Stimulated activated naive CD8-positive, alpha-beta T cell treated with anti-CD3 and anti-CD28 coated beads, Interleukin-15, Interleukin-2, amounts not matched to agents 100 U/mL and 50 U/mL, for 24 hours (primary cell): Measurements from ENCODE around the gene NXN.
"Not testable (repeated sequence)": the region's sequence is repeated elsewhere in the genome, so short reads cannot be mapped to it uniquely, and the experiment has no call there.

Experiments used
- ATAC-seq: fragments of 150-1000 bp; cut with Tn5 transposase; one replicate; pipeline ENCODE4 v1.10.0; 2021
- DNase-seq: peaks from one replicate; pipeline ENCODE4 v3.0.0; 2021

Gene NXN

DNA sequence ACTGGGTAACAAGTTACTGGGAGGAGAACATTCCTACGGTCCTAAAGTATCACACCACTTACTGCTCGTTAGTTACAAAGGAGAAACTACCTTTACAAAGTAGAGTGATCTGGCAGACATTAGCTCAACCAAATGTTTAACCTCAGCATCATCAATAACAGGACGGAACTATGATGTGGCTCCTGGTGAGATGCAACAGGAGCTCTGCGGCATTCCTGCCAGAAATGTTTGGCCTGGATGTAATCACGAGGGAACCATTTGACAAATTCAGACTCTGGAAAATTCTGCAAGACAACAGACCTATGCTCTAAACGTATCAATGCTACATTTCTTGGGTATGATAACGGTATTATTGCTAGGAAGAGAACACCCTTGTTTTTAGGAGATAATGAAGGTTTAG lies 117.0 kb downstream of the NXN start:
- DNase-seq: no peak

DNA sequence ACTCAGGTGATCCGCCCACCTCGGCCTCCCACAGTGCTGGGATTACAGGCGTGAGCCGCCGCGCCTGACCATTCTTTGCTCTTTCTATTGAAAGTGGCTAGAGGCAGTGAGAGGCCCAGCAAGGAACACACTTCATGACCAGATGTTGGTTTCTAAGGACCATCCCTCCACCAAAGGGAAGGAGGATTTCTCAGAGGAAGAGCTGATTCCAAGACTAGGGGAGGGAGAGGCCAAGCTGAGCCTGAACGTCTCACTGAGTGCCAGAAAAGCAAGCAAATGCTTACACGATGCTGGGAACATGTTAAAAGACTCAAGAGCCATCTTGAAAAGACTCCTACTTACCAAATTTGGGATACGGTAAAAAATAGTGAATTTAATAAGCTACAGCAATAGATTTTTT lies 118.2 kb downstream of the NXN start:
- ATAC-seq (no peak), DNase-seq (no peak)

More for the DNA sequence above, 117.0 kb downstream of the NXN start:
- no peak for ATAC-seq

DNA sequence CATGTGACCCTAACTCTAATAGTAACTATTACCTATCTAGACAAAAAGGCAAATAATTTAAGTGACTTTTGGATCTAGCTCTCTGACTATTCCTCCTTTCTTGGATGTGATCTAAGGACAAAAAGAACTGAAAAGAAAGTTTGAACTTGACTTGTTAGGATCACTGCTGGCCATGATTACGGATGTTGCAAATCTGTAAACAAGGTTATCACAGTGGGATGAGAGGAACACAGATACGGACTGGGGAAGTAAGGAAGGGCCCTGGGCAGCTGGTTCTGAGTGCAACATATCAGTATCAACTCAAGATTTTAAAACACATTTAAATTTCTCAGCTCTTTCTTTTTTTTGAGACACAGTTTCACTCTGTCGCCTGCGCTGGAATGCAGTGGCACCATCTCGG lies 118.8 kb downstream of the NXN start:
- ATAC-seq: no peak
- DNase-seq: no peak

DNA sequence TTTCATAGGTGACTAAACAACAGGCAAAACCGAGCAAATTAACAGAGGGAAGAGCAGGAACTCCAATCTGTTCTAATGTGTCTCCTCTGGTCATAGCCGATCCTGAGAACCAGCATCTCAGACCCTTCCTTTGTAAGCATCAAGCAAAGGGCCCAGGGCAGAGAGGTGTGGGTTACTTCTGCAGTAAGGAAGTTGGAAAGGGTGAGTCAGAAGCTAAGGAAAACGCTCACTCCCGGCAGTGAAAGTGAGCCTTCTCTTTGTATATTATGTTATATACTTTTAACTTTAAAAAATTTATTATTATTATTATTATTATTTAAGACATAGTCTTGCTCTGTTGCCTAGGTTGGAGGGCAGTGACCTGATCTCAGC lies 119.8 kb downstream of the NXN start:
- no peak for DNase-seq
- no peak for ATAC-seq

DNA sequence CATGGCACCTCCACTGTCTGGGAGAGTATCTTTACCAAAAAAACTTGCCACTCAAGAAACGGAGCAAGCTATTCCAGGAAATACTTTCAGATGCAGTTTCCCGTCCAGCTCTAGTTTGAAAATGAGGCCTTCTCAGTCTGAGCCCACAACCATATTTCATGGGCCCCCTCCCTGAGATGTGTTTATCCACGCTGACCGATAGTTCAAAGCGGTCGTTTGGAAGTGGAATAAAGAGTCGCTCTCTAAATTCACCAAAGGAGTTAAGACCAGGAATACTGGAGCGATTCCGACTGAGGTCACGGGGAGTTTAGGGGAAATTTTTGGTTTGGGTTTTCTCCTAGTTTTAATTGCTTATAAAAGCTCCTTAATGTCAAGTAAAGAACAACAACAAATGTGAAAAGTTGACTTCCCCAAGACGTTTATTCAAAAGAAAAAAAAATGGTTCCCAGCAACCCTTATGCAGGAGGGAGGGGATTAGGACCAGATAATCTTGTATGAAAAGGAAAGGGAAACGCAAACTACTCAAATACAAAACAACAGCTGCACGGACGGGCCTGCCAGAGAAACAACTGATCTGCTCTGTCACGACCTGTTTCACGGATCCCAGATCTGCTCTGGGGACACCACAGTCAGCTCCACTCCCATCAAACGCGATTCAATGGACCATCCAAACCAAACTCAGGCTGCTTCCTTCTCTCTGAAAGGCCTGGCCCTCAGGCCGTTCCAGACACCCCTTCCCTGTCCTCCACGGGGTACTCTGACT lies 120.3 kb downstream of the NXN start:
- DNase-seq (no peak), ATAC-seq (no peak)

DNA sequence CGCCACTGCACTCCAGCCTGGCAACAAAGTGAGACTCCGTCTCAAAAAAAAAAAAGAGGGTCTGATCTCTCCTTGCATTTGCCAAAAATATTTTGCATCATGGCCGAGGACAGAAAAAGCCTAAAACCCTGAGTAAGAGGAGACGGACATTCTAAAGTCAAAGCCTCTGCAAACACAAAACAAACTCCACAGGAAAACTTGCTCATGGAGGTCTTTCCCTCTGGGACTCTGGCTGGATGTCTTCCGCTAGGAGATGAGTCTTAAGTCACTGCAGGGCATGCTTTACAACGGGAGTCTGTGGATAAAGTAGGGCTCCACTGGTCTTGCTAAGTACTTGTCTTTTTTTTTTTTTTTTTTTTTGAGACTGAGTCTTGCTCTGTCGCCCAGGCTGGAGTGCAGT lies 123.4 kb downstream of the NXN start:
- DNase-seq (no peak), ATAC-seq (no peak)

DNA sequence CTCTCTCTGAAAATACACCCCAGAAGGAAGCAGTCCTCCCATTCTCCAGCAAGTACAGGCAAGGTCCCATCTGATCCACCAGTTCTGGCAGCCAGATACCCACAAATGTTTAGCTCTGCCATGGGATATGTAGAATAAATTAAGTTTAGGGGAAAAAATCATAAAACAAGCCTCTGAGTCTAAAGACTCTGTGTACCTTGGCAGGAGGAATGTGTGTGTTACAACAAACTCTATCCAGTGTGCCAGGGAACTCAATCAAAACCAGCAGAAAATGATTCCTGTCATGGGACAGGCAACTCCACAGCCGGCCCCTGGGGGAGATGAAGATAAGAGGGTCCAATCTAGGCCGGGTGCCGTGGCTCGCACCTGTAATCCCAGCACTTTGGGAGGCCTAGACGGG lies 124.0 kb downstream of the NXN start:
- DNase-seq (no peak), ATAC-seq (no peak)

DNA sequence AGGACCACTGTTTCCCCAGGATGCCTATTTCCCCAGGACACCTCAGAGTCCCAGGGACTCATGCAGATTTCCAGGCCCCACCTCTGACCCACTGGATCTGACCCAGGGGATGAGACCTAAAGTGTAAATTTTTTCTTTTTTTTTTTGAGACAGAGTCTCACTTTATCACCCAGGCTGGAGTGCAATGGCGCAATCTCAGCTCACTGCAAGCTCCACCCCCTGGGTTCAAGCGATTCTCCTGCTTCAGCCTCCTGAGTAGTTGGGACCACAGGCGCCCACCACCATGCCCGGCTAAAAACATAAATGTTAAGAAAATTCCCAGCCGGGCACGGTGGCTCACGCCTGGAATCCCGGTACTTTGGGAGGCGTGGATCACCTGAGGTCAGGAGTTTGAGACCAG lies 126.7 kb downstream of the NXN start:
- not testable (repeated sequence) for ATAC-seq, DNase-seq

DNA sequence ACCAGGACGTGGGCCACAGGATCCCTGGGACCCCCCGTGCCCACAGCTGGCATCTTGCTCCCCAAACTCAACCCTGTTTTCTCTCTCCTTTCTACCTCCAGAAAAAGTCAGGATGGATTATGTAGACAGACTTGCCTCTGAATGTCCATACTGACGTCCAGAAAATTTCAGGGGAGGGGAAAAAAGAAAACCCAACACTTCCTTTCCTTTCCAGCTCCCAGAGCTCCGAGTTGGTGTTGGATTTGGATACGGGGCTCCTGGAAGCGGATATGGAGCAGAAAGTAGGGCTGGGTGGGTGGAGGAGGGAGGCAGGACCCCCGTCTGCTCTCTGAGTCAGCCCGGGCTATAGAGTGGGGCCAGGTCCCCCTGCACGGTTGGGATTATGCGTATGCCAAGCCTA lies 127.2 kb downstream of the NXN start:
- ATAC-seq (no peak), DNase-seq (no peak)

DNA sequence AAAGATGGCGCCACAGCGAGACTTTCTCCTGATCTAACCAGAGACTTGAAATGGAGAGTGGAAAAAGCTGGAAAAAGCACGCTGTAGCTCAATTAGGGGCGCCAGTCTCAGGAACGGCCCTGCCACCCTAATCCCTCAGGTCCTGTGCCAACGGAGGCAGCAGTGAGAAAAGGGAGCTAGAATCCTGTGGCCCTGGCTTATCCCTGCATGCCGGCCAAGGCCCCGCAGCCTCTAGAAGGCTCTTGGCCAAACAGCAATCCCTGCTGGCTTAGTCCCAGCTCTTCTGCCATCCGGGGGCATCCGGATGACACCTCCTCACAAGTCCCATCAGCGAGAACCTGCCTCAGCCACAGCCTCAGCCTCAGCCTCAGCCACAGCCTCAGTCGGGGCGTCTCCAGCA lies 127.7 kb downstream of the NXN start:
- ATAC-seq: no peak
- DNase-seq: no peak

DNA sequence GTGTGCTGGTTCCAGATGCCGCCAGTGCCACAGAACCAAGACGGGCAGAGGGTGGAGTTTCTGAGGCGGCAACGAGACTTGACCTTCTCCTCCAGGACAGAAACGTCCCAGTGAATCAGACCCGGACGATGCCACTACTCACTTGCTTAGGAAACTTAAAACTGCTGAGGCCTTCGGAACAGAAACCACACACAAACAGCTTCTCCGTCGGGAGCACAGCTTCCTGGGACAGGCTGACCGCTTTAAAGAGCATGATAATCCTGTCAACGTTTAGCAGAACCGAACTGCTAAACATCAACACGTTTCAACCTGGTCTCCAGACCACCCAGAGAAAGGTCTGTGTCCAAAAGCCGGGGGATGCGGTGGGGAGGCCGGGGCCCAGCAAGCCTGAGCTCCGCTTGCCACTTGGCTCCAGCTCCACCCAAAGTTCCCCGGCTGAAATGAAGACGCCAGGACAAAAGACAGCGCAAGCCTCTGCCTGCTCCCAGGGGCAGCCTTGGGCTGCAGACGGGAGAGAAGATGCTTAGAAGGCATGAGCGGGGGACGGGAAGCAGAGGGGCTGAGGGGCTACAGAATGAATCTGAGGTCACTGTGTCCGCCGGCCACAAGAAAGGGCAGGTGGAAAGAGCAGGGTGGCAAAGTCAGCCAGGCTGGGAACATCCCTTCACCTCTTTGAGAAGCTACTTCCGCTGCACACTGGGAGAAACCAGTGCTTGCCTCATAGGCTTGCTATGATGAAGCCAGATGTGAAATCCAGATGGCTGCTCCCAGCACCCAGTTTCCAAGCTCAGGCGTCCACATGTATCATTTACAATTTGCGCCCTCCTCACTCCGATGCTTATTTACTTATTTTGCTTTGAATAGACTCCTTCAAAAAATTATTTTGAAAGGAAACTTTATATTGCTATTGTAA lies 128.5 kb downstream of the NXN start:
- DNase-seq (no peak), ATAC-seq (no peak)

DNA sequence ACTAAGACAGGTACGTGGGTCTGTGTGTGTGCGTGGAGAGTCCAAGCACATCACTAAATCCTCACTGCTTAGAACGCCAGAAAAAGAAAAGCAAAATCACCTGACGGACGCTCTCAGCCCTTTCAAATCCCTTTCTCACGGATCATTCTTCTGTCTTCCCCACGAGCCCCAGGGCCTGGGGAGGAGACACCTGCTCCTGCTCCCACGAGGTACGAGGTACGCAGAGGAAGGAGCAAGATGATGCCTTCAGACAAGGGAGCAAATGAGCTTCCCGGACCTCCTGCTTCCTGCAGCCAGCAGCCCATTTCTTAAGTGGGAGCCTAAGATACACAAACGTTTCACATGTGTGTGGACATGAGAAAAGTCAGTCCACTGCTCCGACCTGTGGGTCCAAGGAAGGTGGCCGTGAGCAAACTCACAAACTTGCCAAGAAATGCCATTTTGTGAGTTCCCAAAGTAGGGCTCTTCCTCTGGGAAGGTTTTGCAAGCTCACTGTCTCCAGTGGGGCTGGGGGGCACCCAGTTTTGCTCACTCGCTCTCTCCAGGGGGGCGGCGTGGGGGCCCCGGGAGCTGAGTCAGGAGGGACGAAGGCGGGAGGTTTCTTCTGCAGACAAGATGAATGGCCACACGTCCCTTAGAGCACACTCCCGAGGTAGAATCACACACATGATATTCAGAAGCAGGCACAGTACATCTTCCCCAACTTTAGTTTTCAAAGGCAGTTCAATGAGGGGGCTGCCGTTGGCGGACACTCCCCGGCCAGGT lies 129.3 kb downstream of the NXN start:
- no peak for ATAC-seq
- no peak for DNase-seq

DNA sequence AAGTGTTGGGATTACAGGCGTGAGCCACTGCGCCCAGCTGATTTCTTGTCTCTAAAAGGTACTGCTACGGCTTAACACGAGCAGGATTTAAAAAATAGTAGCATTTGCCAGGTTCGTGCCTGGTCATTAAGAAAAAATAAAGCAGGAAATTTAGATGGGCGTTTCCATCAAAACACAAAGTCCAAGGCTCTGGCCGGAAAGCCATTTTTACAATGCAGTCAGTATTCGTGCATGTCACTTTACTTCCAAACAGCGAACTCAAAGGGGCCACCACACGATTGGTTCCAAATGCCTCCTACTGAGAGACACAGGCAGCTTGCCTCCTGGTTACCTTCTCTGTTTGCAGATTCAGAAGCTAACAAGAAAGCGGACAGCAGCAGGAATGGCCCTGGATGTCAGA lies 131.2 kb downstream of the NXN start:
- no peak for DNase-seq
- ATAC-seq: no peak

DNA sequence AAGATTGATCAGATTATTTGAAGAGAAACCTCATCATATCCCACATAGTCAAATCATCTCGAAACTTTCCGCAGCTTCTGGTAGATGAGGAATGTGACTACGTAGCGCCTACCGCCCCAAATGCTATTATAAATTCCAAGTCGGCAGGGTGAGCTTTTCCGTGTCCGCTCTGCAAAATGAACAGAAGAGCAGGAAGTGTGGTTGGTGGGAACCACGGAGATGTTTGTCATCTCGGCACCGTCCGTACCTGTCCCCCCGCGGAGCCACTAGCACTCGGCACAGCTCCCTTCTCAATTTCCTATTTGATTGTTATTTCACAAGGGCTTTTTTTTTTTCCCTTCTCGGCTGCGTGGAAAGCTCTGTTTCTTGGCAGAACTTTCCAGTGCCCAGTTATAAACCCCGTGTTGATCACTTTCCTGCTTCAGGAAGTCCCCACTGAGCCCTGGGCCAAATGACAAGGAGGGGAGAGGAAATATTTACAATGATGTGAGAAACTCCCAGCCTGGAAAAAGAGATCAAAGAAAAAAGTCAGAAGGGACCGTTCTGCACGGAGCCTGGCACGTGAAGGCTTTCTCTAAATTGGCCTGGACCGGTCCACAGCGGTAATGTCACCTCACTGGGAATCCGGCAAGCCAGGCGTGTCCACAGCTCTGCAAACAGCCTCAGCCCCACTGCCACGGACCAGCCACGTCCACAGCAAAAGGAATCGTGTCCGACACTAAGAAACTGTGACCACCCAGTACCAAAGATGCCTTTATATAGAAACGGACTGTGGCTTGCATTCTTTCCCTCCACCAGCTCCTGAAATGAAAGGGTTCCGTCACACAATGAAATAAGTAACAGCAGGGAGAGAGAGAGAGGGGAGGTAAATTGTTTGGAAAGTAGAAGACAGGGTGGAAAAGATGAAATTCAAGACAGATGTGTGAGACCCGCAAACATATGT lies 132.4 kb downstream of the NXN start:
- DNase-seq (no peak), ATAC-seq (no peak)

DNA sequence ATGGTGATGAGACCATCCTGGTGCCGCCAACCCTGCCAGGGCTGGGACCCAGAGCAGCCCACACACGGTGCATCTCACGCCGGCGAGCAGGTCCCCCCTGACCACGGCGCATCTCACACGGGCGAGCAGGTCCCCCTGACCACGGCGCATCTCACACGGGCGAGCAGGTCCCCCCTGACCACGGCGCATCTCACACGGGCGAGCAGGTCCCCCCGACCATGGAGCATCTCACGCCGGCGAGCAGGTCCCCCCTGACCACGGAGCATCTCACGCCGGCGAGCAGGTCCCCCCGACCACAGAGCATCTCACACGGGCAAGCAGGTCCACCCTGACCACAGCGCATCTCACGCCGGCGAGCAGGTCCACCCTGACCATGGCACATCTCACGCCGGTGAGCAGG lies 138.3 kb downstream of the NXN start:
- ATAC-seq: no peak
- DNase-seq: no peak

DNA sequence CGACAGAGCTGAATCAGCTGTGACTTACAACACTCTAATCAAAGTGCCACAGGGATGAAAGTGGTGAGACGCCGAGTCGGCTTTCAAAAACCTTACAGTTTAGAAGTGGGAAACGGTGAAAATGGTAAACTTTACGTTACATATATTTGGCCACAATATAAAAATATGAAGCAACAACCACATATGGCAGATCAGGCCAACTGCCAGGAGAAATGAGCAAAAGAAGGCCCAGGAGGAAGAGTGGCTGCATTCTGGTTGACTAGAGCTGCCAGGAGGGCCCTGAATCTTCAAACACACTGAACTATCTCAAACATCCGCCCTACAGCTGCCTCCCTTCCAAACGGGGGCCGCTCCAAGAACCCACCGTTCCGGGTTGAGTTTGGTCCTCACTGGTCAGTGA lies 141.1 kb downstream of the NXN start:
- DNase-seq (no peak), ATAC-seq (no peak)

DNA sequence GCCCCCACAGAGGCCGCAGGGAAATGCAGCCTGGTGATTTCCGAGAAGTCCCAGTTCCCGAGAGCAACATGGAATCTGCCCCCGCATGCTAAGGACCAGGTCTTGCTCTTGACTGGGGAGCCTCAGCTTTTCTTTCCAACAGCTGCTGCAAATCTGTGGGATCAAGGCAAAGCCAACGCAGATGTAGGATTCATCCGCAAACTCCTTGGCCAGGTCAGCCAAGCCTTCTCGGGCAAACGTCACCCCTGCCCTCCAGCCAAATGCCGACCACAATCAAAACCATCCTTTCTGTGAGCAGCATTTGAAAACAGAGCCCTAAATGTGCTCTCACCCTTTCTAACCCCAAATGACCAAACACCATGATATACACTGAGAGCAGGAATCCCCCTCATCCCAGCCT lies 143.4 kb downstream of the NXN start:
- no peak for DNase-seq

DNA sequence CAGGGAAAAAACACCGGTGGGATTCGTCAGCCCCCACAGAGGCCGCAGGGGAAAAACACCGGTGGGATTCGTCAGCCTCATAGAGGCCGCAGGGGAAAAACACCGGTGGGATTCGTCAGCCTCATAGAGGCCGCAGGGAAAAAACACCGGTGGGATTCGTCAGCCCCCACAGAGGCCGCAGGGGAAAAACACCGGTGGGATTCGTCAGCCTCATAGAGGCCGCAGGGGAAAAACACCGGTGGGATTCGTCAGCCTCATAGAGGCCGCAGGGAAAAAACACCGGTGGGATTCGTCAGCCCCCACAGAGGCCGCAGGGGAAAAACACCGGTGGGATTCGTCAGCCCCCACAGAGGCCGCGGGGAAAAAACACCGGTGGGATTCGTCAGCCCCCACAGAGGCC lies 143.9 kb downstream of the NXN start:
- not testable (repeated sequence) for ATAC-seq, DNase-seq

More for the DNA sequence above, 143.4 kb downstream of the NXN start:
- no peak for ATAC-seq

DNA sequence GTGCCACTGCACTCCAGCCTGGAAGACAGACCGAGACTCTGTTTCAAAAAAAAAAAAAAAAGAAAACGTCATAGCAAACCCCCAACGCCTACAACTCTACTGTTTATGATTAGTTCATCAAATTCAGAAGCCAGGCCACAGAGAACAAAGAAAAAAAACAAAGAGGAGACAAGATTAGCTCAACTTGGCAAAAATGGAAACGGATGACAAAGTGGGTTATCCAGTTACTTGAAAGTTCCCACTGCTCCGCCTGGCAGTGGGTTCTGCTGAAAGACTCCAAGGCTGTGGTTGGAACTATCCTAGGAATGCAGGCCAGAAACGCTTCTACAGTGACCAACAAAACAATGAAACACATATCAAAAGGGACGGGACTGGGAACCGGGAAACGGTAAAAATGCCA lies 144.3 kb downstream of the NXN start:
- ATAC-seq (no peak), DNase-seq (no peak)

DNA sequence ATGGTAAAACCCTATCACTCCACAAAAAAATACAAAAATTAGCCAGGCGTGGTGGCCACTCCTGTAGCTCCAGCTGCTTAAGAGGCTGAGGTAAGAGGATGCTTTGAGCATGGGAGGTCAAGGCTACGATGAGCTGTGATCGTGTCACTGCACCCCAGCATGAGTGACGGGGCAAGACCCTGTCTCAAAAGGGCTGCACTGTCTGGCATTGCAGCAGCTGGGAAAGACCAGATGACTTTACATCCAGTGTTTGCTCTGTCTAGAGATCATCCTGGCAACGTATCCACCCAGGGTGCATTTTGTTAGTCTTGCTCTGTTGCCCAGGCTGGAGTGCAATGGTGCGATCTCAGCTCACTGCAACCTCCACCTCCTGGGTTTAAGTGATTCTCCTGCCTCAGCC lies 145.4 kb downstream of the NXN start:
- ATAC-seq: no peak
- no peak for DNase-seq

DNA sequence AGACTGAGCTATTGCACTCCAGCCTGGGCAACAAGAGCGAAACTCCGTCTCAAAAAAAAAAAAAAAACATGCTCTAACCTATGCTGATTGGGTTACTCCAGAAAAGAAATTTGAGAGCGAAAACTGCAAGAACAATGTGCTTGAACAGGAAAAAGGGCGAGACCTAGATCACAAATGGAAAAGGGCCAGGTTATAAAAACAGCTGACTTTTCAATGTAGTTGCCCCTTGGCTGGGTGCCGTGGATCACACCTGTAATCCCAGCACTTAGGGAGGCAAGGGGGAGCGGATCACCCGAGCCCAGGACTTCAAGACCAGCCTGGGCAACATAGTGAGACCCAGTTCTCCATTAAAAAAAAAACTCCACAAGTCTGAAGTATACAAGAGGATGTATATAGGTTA lies 148.6 kb downstream of the NXN start:
- ATAC-seq (no peak), DNase-seq (no peak)

DNA sequence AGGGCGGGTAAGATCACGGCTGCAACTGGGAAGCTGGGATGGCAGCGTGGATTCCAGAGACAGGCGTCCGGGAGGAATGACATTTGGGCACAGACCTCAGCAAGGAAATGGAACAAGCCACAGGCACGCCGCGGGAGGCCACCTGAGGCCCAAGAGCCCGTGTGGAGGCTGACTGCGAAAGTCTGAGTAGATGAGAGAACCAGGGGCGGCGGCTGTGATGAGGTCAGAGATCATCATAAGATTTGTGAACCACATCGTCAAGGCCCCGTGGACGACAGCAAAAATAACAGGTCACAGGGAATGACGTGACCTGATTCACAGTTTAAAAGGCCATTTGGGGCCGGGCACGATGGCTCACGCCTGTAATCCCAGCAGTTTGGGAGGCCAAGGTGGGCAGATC lies 149.2 kb downstream of the NXN start:
- ATAC-seq (no peak), DNase-seq (no peak)
